ENCODE data around the gene SMOC1. TPM values are rescaled to one million over a fixed set of nuclear protein-coding genes. Genes with fewer than 3 reads are reported as not detected.
"Not testable (repeated sequence)": the region's sequence is repeated elsewhere in the genome, so short reads cannot be mapped to it uniquely, and the experiment has no call there.

SMOC1 gene
- total and polyA plus RNA-seq, 7 experiments from 2014 or later = 0.71 TPM; not detected in 6

DNA sequence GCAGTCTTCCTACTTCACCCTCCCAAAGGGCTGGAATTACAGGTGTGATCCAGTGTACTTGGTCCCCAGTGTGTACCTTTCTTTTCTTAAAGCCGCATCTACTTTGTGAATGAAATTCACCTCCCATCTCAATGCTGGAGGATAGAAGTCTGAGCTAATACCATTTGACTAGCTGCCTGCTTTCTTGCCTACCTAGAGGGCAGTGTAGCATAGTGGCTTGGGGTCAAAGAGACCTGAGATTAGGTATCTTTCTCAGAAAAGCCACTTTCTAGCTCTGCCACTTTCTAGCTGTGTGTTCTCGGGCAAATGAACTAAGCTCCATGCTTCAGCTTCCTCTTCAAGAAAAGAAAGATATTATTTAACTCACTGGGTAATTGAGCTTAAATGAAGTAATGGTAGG is 16.9 kb downstream of the SMOC1 start:
- no peak for DNase-seq
- Mint-ChIP-seq H3K9me3 (peaks cover 0 to 52% (median 19%) of the 10 kb centered on the region in 11 donors), H3K36me3 (peaks cover 0 to 3% (median 0%) of the 10 kb centered on the region in 5 donors), H3K27ac (no peak overlapping the region), H3K4me3 (no peak overlapping the region), H3K4me1 (no peaks in the 10 kb centered on the region), H3K27me3 (peaks cover 21 to 49% (median 38%) of the 10 kb centered on the region in 5 donors)
- Histone ChIP-seq H3K27me3 (ENCODE audit: control insufficient read depth in 2 of 2, insufficient read depth in 2 of 2, low read length in 2 of 2) (no peaks in the 10 kb centered on the region), H3K36me3 (ENCODE audit: control insufficient read depth in 2 of 3, insufficient read depth in 3 of 3, low read length in 3 of 3) (no peaks in the 10 kb centered on the region), H3K27ac (ENCODE audit: low read depth, low read length) (no peak overlapping the region), H3K4me3 (ENCODE audit: low read length) (no peak overlapping the region), H3K4me1 (ENCODE audit: control insufficient read depth in 2 of 2, insufficient read depth in 2 of 2, low read length in 2 of 2) (no peaks in the 10 kb centered on the region), H3K9me3 (ENCODE audit: control insufficient read depth in 2 of 3, low read length in 3 of 3) (no peaks in the 10 kb centered on the region)
- no peak for ATAC-seq
- ChIA-PET POLR2A (no interaction called here), CTCF (no interaction called here)
- intact Hi-C loops (cut with micrococcal nuclease) = no loop called here

DNA sequence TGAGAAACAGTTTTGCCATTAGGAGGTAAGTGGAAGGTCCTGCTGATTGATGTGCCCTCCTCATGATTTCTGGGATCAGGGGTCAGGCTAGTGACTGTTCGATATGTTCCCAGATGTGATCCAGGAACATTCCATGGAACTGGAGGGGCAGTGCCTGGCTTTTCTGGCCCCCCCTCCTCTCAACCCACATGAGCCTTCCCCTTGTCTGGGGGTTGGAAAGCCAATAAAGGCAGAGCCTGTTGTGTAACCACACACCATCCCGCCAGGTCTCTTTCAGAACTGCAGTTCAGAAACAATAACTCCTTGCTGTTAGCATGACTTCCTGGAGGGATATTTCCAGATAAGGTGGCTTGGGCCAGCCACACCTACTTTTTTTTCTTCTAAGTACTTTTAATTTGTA is 17.8 kb downstream of the SMOC1 start:
- no peaks in the 10 kb centered on the region for H3K4me1 ChIP-seq (ENCODE audit: control insufficient read depth in 2 of 2, insufficient read depth in 2 of 2, low read length in 2 of 2)
- no peaks in the 10 kb centered on the region for H3K27me3 ChIP-seq (ENCODE audit: control insufficient read depth in 2 of 2, insufficient read depth in 2 of 2, low read length in 2 of 2)
- no peak overlapping the region for H3K27ac ChIP-seq (ENCODE audit: low read depth, low read length)
- H3K4me1 Mint-ChIP-seq = no peaks in the 10 kb centered on the region
- no peak overlapping the region for H3K4me3 Mint-ChIP-seq
- intact Hi-C loops (cut with micrococcal nuclease) = no loop called here
- peaks cover 21 to 49% (median 43%) of the 10 kb centered on the region in 5 donors for H3K27me3 Mint-ChIP-seq
- peaks cover 0 to 52% (median 19%) of the 10 kb centered on the region in 11 donors for H3K9me3 Mint-ChIP-seq
- H3K4me3 ChIP-seq (ENCODE audit: low read length) = no peak overlapping the region
- H3K9me3 ChIP-seq (ENCODE audit: control insufficient read depth in 2 of 3, low read length in 3 of 3) = no peaks in the 10 kb centered on the region
- no peak for ATAC-seq
- DNase-seq = no peak
- POLR2A ChIA-PET = no interaction called here
- H3K36me3 ChIP-seq (ENCODE audit: control insufficient read depth in 2 of 3, insufficient read depth in 3 of 3, low read length in 3 of 3) = no peaks in the 10 kb centered on the region
- CTCF ChIA-PET = no interaction called here
- H3K27ac Mint-ChIP-seq = no peak overlapping the region
- peaks cover 0 to 3% (median 0%) of the 10 kb centered on the region in 5 donors for H3K36me3 Mint-ChIP-seq

DNA sequence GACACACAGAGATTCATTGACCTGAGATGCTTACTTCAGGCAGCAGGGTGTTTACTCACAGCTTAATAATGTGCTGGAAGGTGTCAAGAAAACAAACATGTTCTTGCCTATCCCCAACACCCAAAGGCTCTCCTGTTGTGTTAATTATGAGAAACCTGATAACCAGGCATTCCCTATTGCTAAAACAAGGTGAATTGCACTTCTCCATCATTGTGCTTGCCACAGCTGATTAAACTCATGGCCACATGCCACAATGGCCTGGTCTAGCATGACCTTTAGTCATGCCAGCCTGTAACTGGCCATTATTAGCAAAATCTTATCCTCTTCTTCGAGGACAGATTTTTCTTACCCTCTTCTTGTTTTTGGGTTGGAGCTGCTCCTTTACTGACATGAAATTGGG is 21.4 kb downstream of the SMOC1 start:
- Histone ChIP-seq H3K27me3 (ENCODE audit: control insufficient read depth in 2 of 2, insufficient read depth in 2 of 2, low read length in 2 of 2) (no peaks in the 10 kb centered on the region), H3K9me3 (ENCODE audit: control insufficient read depth in 2 of 3, low read length in 3 of 3) (no peaks in the 10 kb centered on the region), H3K4me1 (ENCODE audit: control insufficient read depth in 2 of 2, insufficient read depth in 2 of 2, low read length in 2 of 2) (no peaks in the 10 kb centered on the region), H3K4me3 (ENCODE audit: low read length) (no peak overlapping the region), H3K36me3 (ENCODE audit: control insufficient read depth in 2 of 3, insufficient read depth in 3 of 3, low read length in 3 of 3) (no peaks in the 10 kb centered on the region), H3K27ac (ENCODE audit: low read depth, low read length) (no peak overlapping the region)
- DNase-seq (no peak), ATAC-seq (no peak)
- Mint-ChIP-seq H3K36me3 (peaks cover 0 to 3% (median 0%) of the 10 kb centered on the region in 5 donors), H3K27me3 (peaks cover 4 to 24% (median 19%) of the 10 kb centered on the region in 5 donors), H3K9me3 (peaks cover 0 to 42% (median 19%) of the 10 kb centered on the region in 11 donors), H3K4me1 (no peaks in the 10 kb centered on the region), H3K4me3 (no peak overlapping the region), H3K27ac (no peak overlapping the region)
- ChIA-PET POLR2A (no interaction called here), CTCF (no interaction called here)
- intact Hi-C loops (cut with micrococcal nuclease) = no loop called here

DNA sequence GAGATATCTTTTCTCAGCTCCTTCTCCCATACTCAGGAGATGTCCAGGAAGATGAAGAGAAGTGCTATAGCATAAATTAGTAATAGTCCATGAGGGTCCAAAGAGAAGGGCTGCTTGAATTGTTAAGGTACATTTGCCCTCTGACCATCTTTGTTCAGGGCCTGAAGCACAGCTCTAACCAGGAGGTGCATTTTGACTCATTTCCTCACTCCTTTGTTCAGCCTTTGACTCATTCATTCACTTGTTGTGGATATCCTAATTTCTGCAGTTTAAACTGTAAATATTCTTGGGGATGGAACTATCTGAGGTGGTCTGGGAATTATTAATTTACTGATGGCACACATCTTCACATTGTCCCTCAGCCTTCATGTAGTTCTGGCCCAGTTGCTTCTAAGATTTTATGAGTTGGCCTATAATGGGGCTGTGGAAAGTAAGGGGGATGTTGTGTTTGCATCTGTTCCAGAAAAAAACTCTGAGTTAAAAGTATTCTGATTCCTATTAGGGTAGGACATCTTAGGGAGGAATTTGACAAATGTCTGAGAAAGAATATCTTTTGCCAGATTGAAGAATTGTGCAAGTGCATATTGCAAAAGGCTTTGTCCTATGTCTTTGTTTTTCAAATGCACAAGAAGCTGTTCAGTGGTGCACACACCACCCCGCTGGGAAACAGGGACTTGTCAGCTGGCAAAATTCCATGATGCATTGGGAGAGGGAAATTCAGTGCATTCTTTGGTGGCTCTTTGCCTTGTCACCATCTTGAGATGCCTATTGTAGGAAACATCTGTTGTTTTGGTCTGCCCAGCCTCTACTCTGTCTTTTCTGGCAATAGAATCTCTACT is 22.1 kb downstream of the SMOC1 start:
- intact Hi-C loops (cut with micrococcal nuclease) = no loop called here
- ATAC-seq (no peak), DNase-seq (no peak)
- Histone ChIP-seq H3K4me1 (ENCODE audit: control insufficient read depth in 2 of 2, insufficient read depth in 2 of 2, low read length in 2 of 2) (no peaks in the 10 kb centered on the region), H3K4me3 (ENCODE audit: low read length) (no peak overlapping the region), H3K36me3 (ENCODE audit: control insufficient read depth in 2 of 3, insufficient read depth in 3 of 3, low read length in 3 of 3) (no peaks in the 10 kb centered on the region), H3K27me3 (ENCODE audit: control insufficient read depth in 2 of 2, insufficient read depth in 2 of 2, low read length in 2 of 2) (no peaks in the 10 kb centered on the region), H3K9me3 (ENCODE audit: control insufficient read depth in 2 of 3, low read length in 3 of 3) (no peaks in the 10 kb centered on the region), H3K27ac (ENCODE audit: low read depth, low read length) (no peak overlapping the region)
- Mint-ChIP-seq H3K4me1 (no peaks in the 10 kb centered on the region), H3K27ac (no peak overlapping the region), H3K36me3 (peaks cover 0 to 3% (median 0%) of the 10 kb centered on the region in 5 donors), H3K9me3 (peaks cover 0 to 35% (median 19%) of the 10 kb centered on the region in 11 donors), H3K27me3 (peaks cover 2 to 17% (median 11%) of the 10 kb centered on the region in 5 donors), H3K4me3 (no peak overlapping the region)
- POLR2A ChIA-PET = no interaction called here
- CTCF ChIA-PET = no interaction called here

DNA sequence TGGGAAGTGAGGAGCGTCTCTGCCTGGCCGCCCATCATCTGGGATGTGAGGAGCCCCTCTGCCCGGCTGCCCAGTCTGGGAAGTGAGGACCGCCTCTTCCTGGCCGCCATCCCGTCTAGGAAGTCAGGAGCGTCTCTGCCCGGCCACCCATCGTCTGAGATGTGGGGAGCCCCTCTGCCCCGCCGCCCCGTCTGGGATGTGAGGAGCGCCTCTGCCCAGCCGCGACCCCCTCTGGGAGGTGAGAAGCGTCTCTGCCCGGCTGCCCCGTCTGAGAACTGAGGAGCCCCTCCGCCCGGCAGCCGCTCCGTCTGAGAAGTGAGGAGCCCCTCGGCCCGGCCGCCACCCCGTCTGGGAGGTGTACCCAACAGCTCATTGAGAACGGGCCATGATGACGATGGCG is 23.8 kb downstream of the SMOC1 start:
- not testable (repeated sequence) for DNase-seq

DNA sequence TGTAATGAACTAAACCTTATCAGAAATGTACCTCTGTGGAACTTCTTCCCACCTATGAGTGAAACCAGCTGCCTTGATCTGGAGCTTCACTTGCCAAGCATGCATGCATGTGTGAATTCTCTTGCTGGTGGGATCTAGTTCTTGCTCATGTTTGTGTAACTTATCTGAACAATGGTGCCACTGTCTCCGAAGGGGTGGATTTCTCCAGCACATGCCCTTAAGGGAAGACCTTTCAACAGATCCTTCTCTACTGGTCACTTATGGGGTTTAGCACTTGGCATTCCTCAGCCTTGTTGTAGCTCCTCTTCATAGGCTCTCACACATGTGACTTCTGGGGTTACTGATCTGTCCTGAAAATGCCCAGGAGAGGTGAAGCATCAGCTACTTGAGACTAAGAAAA is 25.0 kb downstream of the SMOC1 start:
- Mint-ChIP-seq H3K4me3 (no peak overlapping the region), H3K9me3 (peaks cover 0 to 7% (median 2%) of the 10 kb centered on the region in 11 donors), H3K4me1 (no peaks in the 10 kb centered on the region), H3K27ac (no peak overlapping the region), H3K36me3 (peaks cover 0 to 3% (median 0%) of the 10 kb centered on the region in 5 donors), H3K27me3 (peaks cover 3 to 11% (median 8%) of the 10 kb centered on the region in 5 donors)
- Histone ChIP-seq H3K4me1 (ENCODE audit: control insufficient read depth in 2 of 2, insufficient read depth in 2 of 2, low read length in 2 of 2) (no peaks in the 10 kb centered on the region), H3K9me3 (ENCODE audit: control insufficient read depth in 2 of 3, low read length in 3 of 3) (no peaks in the 10 kb centered on the region), H3K27me3 (ENCODE audit: control insufficient read depth in 2 of 2, insufficient read depth in 2 of 2, low read length in 2 of 2) (no peaks in the 10 kb centered on the region), H3K27ac (ENCODE audit: low read depth, low read length) (no peak overlapping the region), H3K4me3 (ENCODE audit: low read length) (no peak overlapping the region), H3K36me3 (ENCODE audit: control insufficient read depth in 2 of 3, insufficient read depth in 3 of 3, low read length in 3 of 3) (no peaks in the 10 kb centered on the region)
- DNase-seq (no peak), ATAC-seq (no peak)
- ChIA-PET POLR2A (no interaction called here), CTCF (no interaction called here)
- intact Hi-C loops (cut with micrococcal nuclease) = no loop called here

More for the DNA sequence above, 23.8 kb downstream of the SMOC1 start:
- H3K9me3 ChIP-seq (ENCODE audit: control insufficient read depth in 2 of 3, low read length in 3 of 3); H3K27ac Mint-ChIP-seq; H3K36me3 Mint-ChIP-seq; H3K4me3 ChIP-seq (ENCODE audit: low read length); H3K4me1 ChIP-seq (ENCODE audit: control insufficient read depth in 2 of 2, insufficient read depth in 2 of 2, low read length in 2 of 2); intact Hi-C loops (cut with micrococcal nuclease); POLR2A ChIA-PET; H3K27ac ChIP-seq (ENCODE audit: low read depth, low read length); H3K4me3 Mint-ChIP-seq; H3K36me3 ChIP-seq (ENCODE audit: control insufficient read depth in 2 of 3, insufficient read depth in 3 of 3, low read length in 3 of 3); ATAC-seq; CTCF ChIA-PET; H3K27me3 ChIP-seq (ENCODE audit: control insufficient read depth in 2 of 2, insufficient read depth in 2 of 2, low read length in 2 of 2); H3K4me1 Mint-ChIP-seq: not testable (repeated sequence)
- Mint-ChIP-seq H3K9me3 (peaks cover 0 to 18% (median 9%) of the 10 kb centered on the region in 11 donors), H3K27me3 (peaks cover 0 to 13% (median 8%) of the 10 kb centered on the region in 5 donors)

DNA sequence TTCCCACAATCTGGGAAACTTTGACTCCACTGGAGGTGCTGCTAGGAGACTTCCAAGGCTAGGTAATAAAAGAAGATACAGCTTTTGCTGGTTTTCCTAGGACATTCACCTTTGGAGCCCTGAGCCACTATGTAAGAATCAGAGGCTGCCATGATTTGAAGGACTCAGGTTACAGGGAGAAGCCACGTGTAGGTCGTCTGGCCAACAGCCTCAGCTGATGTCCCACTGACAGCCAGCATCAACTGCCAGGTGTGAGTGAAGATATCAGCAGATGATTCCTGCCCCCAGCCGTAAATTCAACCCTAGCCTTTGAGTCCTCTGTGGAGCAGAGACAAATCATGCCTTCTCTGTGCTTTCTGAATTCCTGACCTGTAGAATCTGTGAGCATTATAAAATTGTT is 27.0 kb downstream of the SMOC1 start:
- H3K27ac ChIP-seq (ENCODE audit: low read depth, low read length) = no peak overlapping the region
- peaks cover 0 to 14% (median 4%) of the 10 kb centered on the region in 5 donors for H3K27me3 Mint-ChIP-seq
- H3K36me3 Mint-ChIP-seq = no peaks in the 10 kb centered on the region
- no peaks in the 10 kb centered on the region for H3K9me3 ChIP-seq (ENCODE audit: control insufficient read depth in 2 of 3, low read length in 3 of 3)
- H3K27me3 ChIP-seq (ENCODE audit: control insufficient read depth in 2 of 2, insufficient read depth in 2 of 2, low read length in 2 of 2) = no peaks in the 10 kb centered on the region
- H3K27ac Mint-ChIP-seq = no peak overlapping the region
- H3K4me1 ChIP-seq (ENCODE audit: control insufficient read depth in 2 of 2, insufficient read depth in 2 of 2, low read length in 2 of 2) = no peaks in the 10 kb centered on the region
- H3K9me3 Mint-ChIP-seq = peaks cover 0 to 2% (median 0%) of the 10 kb centered on the region in 11 donors
- no peak for ATAC-seq
- no peaks in the 10 kb centered on the region for H3K36me3 ChIP-seq (ENCODE audit: control insufficient read depth in 2 of 3, insufficient read depth in 3 of 3, low read length in 3 of 3)
- DNase-seq = no peak
- intact Hi-C loops (cut with micrococcal nuclease) = no loop called here
- no peaks in the 10 kb centered on the region for H3K4me1 Mint-ChIP-seq
- CTCF ChIA-PET = no interaction called here
- POLR2A ChIA-PET = no interaction called here
- no peak overlapping the region for H3K4me3 Mint-ChIP-seq
- no peak overlapping the region for H3K4me3 ChIP-seq (ENCODE audit: low read length)
